ENCODE measurements around the gene LRRC66.

- TF ChIP-seq, protein P1, sequence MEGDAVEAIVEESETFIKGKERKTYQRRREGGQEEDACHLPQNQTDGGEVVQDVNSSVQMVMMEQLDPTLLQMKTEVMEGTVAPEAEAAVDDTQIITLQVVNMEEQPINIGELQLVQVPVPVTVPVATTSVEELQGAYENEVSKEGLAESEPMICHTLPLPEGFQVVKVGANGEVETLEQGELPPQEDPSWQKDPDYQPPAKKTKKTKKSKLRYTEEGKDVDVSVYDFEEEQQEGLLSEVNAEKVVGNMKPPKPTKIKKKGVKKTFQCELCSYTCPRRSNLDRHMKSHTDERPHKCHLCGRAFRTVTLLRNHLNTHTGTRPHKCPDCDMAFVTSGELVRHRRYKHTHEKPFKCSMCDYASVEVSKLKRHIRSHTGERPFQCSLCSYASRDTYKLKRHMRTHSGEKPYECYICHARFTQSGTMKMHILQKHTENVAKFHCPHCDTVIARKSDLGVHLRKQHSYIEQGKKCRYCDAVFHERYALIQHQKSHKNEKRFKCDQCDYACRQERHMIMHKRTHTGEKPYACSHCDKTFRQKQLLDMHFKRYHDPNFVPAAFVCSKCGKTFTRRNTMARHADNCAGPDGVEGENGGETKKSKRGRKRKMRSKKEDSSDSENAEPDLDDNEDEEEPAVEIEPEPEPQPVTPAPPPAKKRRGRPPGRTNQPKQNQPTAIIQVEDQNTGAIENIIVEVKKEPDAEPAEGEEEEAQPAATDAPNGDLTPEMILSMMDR (IDR thresholded peaks at IDR 0.05; ENCODE audit: insufficient read depth, low read length, poor library complexity, severe bottlenecking): no peak
- TF ChIP-seq EZH2phosphoT487 (conservative IDR thresholded peaks at IDR 0.05; ENCODE audit: low read length): no peak
Observed at GRCh38 chr4:51998837-51999236, 21.3 kb downstream of the LRRC66 start.

Data from SU-DHL-6 (cell line).